ENCODE data around the gene ARHGEF28.

The ARHGEF28 gene

GRCh38 chr5:73786043-73786831 is 160.2 kb downstream of the ARHGEF28 start:
- ATAC-seq (ENCODE audit: insufficient read depth, low read depth): no peak
- no peaks in the 10 kb centered on the region for H4K20me1 ChIP-seq (ENCODE audit: insufficient read depth, low read length)
- H3K4me2 ChIP-seq (ENCODE audit: insufficient read depth, low read length): no peak overlapping the region
- no peaks in the 10 kb centered on the region for H3K4me1 ChIP-seq (ENCODE audit: insufficient read depth, low read length)
- H3K9me3 ChIP-seq (ENCODE audit: insufficient read depth, low read length, severe bottlenecking): no peaks in the 10 kb centered on the region
- no peaks in the 10 kb centered on the region for H3K79me2 ChIP-seq (ENCODE audit: insufficient read depth, low read length)
- TF ChIP-seq EZH2 (IDR thresholded peaks at IDR 0.05; ENCODE audit: borderline replicate concordance, low read depth, low read length, severe bottlenecking): no peak
- no peak for TF ChIP-seq CTCF (IDR thresholded peaks at IDR 0.05; ENCODE audit: borderline replicate concordance, extremely low read depth, low read length, poor library complexity, severe bottlenecking)
- no peak overlapping the region for H2AFZ ChIP-seq (ENCODE audit: low read depth, low read length)
- no peak overlapping the region for H3K4me3 ChIP-seq (ENCODE audit: low read depth in 1 of 2, low read length in 2 of 2)
- no peak for DNase-seq
- no peak overlapping the region for H3K9ac ChIP-seq (ENCODE audit: low read depth, low read length)
- H3K36me3 ChIP-seq (ENCODE audit: insufficient read depth, low read length): no peaks in the 10 kb centered on the region
- H3K27me3 ChIP-seq (ENCODE audit: insufficient read depth, low read length, poor library complexity): no peaks in the 10 kb centered on the region
- no peak overlapping the region for H3K27ac ChIP-seq (ENCODE audit: low read length)

- no peak for ATAC-seq (ENCODE audit: insufficient read depth, low read depth)
- H3K4me1 ChIP-seq (ENCODE audit: insufficient read depth, low read length): no peaks in the 10 kb centered on the region
- H3K27me3 ChIP-seq (ENCODE audit: insufficient read depth, low read length, poor library complexity): no peaks in the 10 kb centered on the region
- H3K36me3 ChIP-seq (ENCODE audit: insufficient read depth, low read length): no peaks in the 10 kb centered on the region
- TF ChIP-seq EZH2 (IDR thresholded peaks at IDR 0.05; ENCODE audit: borderline replicate concordance, low read depth, low read length, severe bottlenecking) (no peak), CTCF (IDR thresholded peaks at IDR 0.05; ENCODE audit: borderline replicate concordance, extremely low read depth, low read length, poor library complexity, severe bottlenecking) (no peak)
- no peak for DNase-seq
- H2AFZ ChIP-seq (ENCODE audit: low read depth, low read length): no peak overlapping the region
- H4K20me1 ChIP-seq (ENCODE audit: insufficient read depth, low read length): no peaks in the 10 kb centered on the region
- no peak overlapping the region for H3K27ac ChIP-seq (ENCODE audit: low read length)
- H3K9me3 ChIP-seq (ENCODE audit: insufficient read depth, low read length, severe bottlenecking): no peaks in the 10 kb centered on the region
- H3K4me3 ChIP-seq (ENCODE audit: low read depth in 1 of 2, low read length in 2 of 2): no peak overlapping the region
- H3K79me2 ChIP-seq (ENCODE audit: insufficient read depth, low read length): no peaks in the 10 kb centered on the region
- H3K4me2 ChIP-seq (ENCODE audit: insufficient read depth, low read length): no peak overlapping the region
- H3K9ac ChIP-seq (ENCODE audit: low read depth, low read length): no peak overlapping the region
Measured at GRCh38 chr5:73789851-73790281, 163.9 kb downstream of the ARHGEF28 start.

GRCh38 chr5:73791389-73791788 is 165.4 kb downstream of the ARHGEF28 start:
- Histone ChIP-seq H3K9me3 (ENCODE audit: insufficient read depth, low read length, severe bottlenecking) (no peaks in the 10 kb centered on the region), H4K20me1 (ENCODE audit: insufficient read depth, low read length) (no peaks in the 10 kb centered on the region), H2AFZ (ENCODE audit: low read depth, low read length) (no peak overlapping the region), H3K4me3 (ENCODE audit: low read depth in 1 of 2, low read length in 2 of 2) (no peak overlapping the region), H3K9ac (ENCODE audit: low read depth, low read length) (no peak overlapping the region), H3K36me3 (ENCODE audit: insufficient read depth, low read length) (no peaks in the 10 kb centered on the region), H3K4me1 (ENCODE audit: insufficient read depth, low read length) (no peaks in the 10 kb centered on the region), H3K27me3 (ENCODE audit: insufficient read depth, low read length, poor library complexity) (peaks cover 6% of the 10 kb centered on the region), H3K79me2 (ENCODE audit: insufficient read depth, low read length) (no peaks in the 10 kb centered on the region), H3K4me2 (ENCODE audit: insufficient read depth, low read length) (no peak overlapping the region), H3K27ac (ENCODE audit: low read length) (no peak overlapping the region)
- DNase-seq (no peak), ATAC-seq (ENCODE audit: insufficient read depth, low read depth) (no peak)
- no peak for TF ChIP-seq EZH2 (IDR thresholded peaks at IDR 0.05; ENCODE audit: borderline replicate concordance, low read depth, low read length, severe bottlenecking)
- TF ChIP-seq CTCF (IDR thresholded peaks at IDR 0.05; ENCODE audit: borderline replicate concordance, extremely low read depth, low read length, poor library complexity, severe bottlenecking): no peak

Measured in DND-41 (cell line).